Loucy (cell line): Measurements from ENCODE around the gene PGBD1.

ENCODE experiments used
- EZH2phosphoT487 ChIP-seq: fragments of 200-600 bp; IDR thresholded peaks from 2 replicates; pipeline ENCODE4 v1.6.1; 2018; ENCODE audit warnings: antibody characterized with exemption, mild to moderate bottlenecking, moderate library complexity, borderline replicate concordance
- TF ChIP-seq, protein P1 (sequence below): fragments of 200-600 bp; sonication (generic); conservative IDR thresholded peaks from 2 replicates; pipeline ENCODE4 v1.5.1; 2014; ENCODE audit warnings: mild to moderate bottlenecking, antibody characterized with exemption, low read length

DNA sequence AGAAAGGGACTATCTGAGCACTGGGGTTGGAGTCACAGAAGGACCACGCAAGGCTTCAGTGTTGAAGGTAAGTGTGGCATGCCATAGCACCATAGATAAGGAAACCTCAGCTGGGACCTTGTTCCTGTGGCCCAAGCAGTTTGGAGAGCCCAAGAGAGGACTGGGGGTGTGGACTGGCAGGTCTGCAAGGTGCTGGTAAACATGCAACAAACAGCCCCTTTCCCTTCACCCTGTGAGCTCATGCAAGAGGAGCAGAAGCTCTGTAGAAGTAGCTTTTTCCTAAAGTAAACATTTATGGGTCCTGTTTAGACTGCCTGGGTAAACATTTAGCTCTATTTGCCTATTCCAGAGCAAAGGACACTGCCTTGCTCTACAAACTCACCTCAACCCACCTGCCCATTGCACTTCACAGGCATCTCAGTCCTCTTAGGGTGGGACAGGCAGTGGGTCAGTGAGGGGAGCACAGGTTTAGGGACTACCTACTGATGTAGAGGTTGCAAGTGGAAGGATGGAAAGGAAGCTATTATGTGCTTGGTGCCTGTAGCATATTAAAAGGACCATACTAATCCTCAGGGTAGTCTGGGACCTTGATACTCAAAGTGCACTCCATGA, 42.5 kb downstream of the PGBD1 start:
- TF ChIP-seq, protein P1, sequence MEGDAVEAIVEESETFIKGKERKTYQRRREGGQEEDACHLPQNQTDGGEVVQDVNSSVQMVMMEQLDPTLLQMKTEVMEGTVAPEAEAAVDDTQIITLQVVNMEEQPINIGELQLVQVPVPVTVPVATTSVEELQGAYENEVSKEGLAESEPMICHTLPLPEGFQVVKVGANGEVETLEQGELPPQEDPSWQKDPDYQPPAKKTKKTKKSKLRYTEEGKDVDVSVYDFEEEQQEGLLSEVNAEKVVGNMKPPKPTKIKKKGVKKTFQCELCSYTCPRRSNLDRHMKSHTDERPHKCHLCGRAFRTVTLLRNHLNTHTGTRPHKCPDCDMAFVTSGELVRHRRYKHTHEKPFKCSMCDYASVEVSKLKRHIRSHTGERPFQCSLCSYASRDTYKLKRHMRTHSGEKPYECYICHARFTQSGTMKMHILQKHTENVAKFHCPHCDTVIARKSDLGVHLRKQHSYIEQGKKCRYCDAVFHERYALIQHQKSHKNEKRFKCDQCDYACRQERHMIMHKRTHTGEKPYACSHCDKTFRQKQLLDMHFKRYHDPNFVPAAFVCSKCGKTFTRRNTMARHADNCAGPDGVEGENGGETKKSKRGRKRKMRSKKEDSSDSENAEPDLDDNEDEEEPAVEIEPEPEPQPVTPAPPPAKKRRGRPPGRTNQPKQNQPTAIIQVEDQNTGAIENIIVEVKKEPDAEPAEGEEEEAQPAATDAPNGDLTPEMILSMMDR = no peak
- TF ChIP-seq EZH2phosphoT487 = no peak
